Upper lobe of left lung (tissue), 6 donors: ENCODE results near the gene KIF6. TPM values are rescaled to one million over a fixed set of nuclear protein-coding genes. Genes with fewer than 3 reads are reported as not detected.

Experiments used
- ATAC-seq, 2 donors: fragments of 200-7000 bp; cut with Tn5 transposase; one replicate each; pipeline ENCODE4 v1.9.1; 2022; ENCODE audit warnings: mild to moderate bottlenecking in 2 of 2, moderate library complexity in 2 of 2; ENCODE audit not compliant: low FRiP score in 2 of 2
- DNase-seq, 2 donors: peaks; one replicate each; pipeline ENCODE4 v3.0.0-alpha.2; 2019 to 2020
- H3K27ac ChIP-seq, 4 donors: fragments of 200-600 bp; sonication (generic); one replicate each; pipeline ENCODE4 v1.5.1; 2016 to 2019
- H3K27me3 ChIP-seq, 4 donors: fragments of 200-600 bp; sonication (generic); one replicate each; pipeline ENCODE4 v1.5.1; 2017 to 2019
- H3K36me3 ChIP-seq, 4 donors: fragments of 200-600 bp; sonication (generic); one replicate each; pipeline ENCODE4 v1.5.1; 2016 to 2019
- H3K4me1 ChIP-seq, 4 donors: fragments of 200-600 bp; sonication (generic); one replicate each; pipeline ENCODE4 v1.5.1; 2018 to 2019
- H3K4me3 ChIP-seq, 4 donors: fragments of 200-600 bp; sonication (generic); one replicate each; pipeline ENCODE4 v1.5.1; 2017 to 2019; ENCODE audit warnings: mild to moderate bottlenecking in 2 of 4, moderate library complexity in 1 of 4
- H3K9me3 ChIP-seq, 4 donors: fragments of 200-600 bp; sonication (generic); one replicate each; pipeline ENCODE4 v1.5.1; 2018 to 2019
- CTCF ChIP-seq, 6 experiments: fragments of 450-650 bp in 4 of 6; fragments of 200-600 bp in 2 of 6; sonication (generic) in 2 of 6; IDR thresholded peaks; one replicate each; pipeline ENCODE4 v1.5.1; 2016 to 2019; ENCODE audit warnings: antibody characterized with exemption in 6 of 6
- EP300 ChIP-seq, 4 donors: sonication (generic); formaldehyde crosslinking; IDR thresholded peaks; one replicate each; pipeline ENCODE4 v1.5.1; 2017; ENCODE audit warnings: antibody characterized with exemption in 4 of 4, control low read depth in 2 of 4
- POLR2A ChIP-seq, 4 donors: fragments of 450-650 bp; IDR thresholded peaks; one replicate each; pipeline ENCODE4 v1.5.1; 2016 to 2017; ENCODE audit warnings: antibody characterized with exemption in 4 of 4, mild to moderate bottlenecking in 2 of 4
- POLR2AphosphoS5 ChIP-seq, 2 donors: sonication (generic); formaldehyde crosslinking; IDR thresholded peaks; one replicate each; pipeline ENCODE4 v1.5.1; 2017; ENCODE audit warnings: antibody characterized with exemption in 2 of 2
- WGBS, 2 donors: methylation state at CpG; one replicate each; pipeline ENCODE4 v1.1.5; 2017 to 2018; 5-methylcytosine and 5-hydroxymethylcytosine counted together
- total RNA-seq, 6 donors: library from RNA; depleted of rRNA in 4 of 6; stranded (reverse); fragments of >200 nt in 4 of 6; gene quantifications; one replicate each; pipeline versions ENCODE4 v1.1.0 to v1.2.1, GENCODE V29; 2016 to 2021
- donor health status: DM: no; HTN: no; CAD: no; lungs with moderate emphysema.
- donor health status: DM: no; HTN: yes; CAD: no; lungs with severe emphysema.

Gene KIF6
- total RNA-seq, 6 donors from 2014 or later = 0.55 to 7.9 (median 1.5) TPM

- no peak for DNase-seq
- H3K9me3 ChIP-seq = no peaks in the 10 kb centered on the region
- H3K27ac ChIP-seq = no peak overlapping the region
- 77 to 84% methylated on average over 1 of the region's 1 CpG for WGBS, 2 donors
- peaks cover 0 to 5% (median 0%) of the 10 kb centered on the region in 4 donors for H3K4me1 ChIP-seq
- no peaks in the 10 kb centered on the region for H3K36me3 ChIP-seq
- no peaks in the 10 kb centered on the region for H3K27me3 ChIP-seq
- ATAC-seq = no peak
- TF ChIP-seq POLR2A (IDR thresholded peaks at IDR 0.05) = no peak
- TF ChIP-seq POLR2AphosphoS5 (IDR thresholded peaks at IDR 0.05) = no peak
- no peak overlapping the region for H3K4me3 ChIP-seq
Measured at GRCh38 chr6:39698789-39699188, 26.4 kb downstream of the KIF6 start.

GRCh38 chr6:39696986-39697788, 28.0 kb downstream of the KIF6 start:
- H3K9me3 ChIP-seq = no peaks in the 10 kb centered on the region
- no peak for ATAC-seq
- WGBS, 2 donors = 78 to 81% methylated on average over 4 of the region's 4 CpGs

DNA sequence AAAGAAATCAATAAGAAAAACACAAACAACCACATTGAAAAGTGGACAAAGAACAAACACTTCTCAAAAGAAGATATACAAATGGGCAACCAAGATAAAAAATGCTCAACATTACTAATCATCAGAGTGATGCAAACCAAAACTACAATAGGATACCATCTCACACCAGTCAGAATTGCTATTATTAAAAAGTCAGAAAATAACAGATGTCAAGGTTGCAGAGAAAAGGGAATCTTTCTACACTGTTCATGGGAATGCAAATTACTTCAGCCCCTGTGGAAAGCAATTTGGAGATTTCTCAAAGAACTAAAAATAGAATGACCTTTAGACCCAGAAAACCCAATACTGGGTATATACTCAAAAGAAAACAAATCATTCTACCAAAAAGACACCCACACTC, 29.8 kb downstream of the KIF6 start:
- Histone ChIP-seq H3K27me3 (no peaks in the 10 kb centered on the region), H3K4me1 (peaks cover 0 to 5% (median 0%) of the 10 kb centered on the region in 4 donors), H3K27ac (no peak overlapping the region), H3K9me3 (no peaks in the 10 kb centered on the region), H3K4me3 (no peak overlapping the region), H3K36me3 (no peaks in the 10 kb centered on the region)
- ATAC-seq (no peak), DNase-seq (no peak)
- TF ChIP-seq POLR2A (IDR thresholded peaks at IDR 0.05) (no peak), EP300 (IDR thresholded peaks at IDR 0.05) (no peak), CTCF (IDR thresholded peaks at IDR 0.05) (no peak), POLR2AphosphoS5 (IDR thresholded peaks at IDR 0.05) (no peak)

More at GRCh38 chr6:39696986-39697788, 28.0 kb downstream of the KIF6 start:
- no peak overlapping the region for H3K4me3 ChIP-seq
- H3K27ac ChIP-seq = no peak overlapping the region
- no peaks in the 10 kb centered on the region for H3K27me3 ChIP-seq
- peaks cover 0 to 5% (median 0%) of the 10 kb centered on the region in 4 donors for H3K4me1 ChIP-seq
- DNase-seq = no peak
- TF ChIP-seq POLR2AphosphoS5 (IDR thresholded peaks at IDR 0.05) (no peak), CTCF (IDR thresholded peaks at IDR 0.05) (no peak), POLR2A (IDR thresholded peaks at IDR 0.05) (no peak), EP300 (IDR thresholded peaks at IDR 0.05) (no peak)
- H3K36me3 ChIP-seq = no peaks in the 10 kb centered on the region

GRCh38 chr6:39693206-39693605, 32.0 kb downstream of the KIF6 start:
- DNase-seq (no peak), ATAC-seq (no peak)
- Histone ChIP-seq H3K27me3 (no peaks in the 10 kb centered on the region), H3K36me3 (no peaks in the 10 kb centered on the region), H3K27ac (no peak overlapping the region), H3K4me3 (no peak overlapping the region), H3K4me1 (no peaks in the 10 kb centered on the region), H3K9me3 (no peaks in the 10 kb centered on the region)
- TF ChIP-seq CTCF (IDR thresholded peaks at IDR 0.05) = no peak
- no peak for TF ChIP-seq POLR2A (IDR thresholded peaks at IDR 0.05)
- TF ChIP-seq POLR2AphosphoS5 (IDR thresholded peaks at IDR 0.05) = no peak
- TF ChIP-seq EP300 (IDR thresholded peaks at IDR 0.05) = no peak

- no peak overlapping the region for H3K4me3 ChIP-seq
- ATAC-seq = no peak
- H3K36me3 ChIP-seq = no peaks in the 10 kb centered on the region
- TF ChIP-seq POLR2AphosphoS5 (IDR thresholded peaks at IDR 0.05) (no peak), POLR2A (IDR thresholded peaks at IDR 0.05) (no peak), CTCF (IDR thresholded peaks at IDR 0.05) (no peak), EP300 (IDR thresholded peaks at IDR 0.05) (no peak)
- 46 to 49% methylated on average over 2 of the region's 2 CpGs for WGBS, 2 donors
- DNase-seq = no peak
- H3K27me3 ChIP-seq = no peaks in the 10 kb centered on the region
- no peak overlapping the region for H3K27ac ChIP-seq
- H3K9me3 ChIP-seq = no peaks in the 10 kb centered on the region
- H3K4me1 ChIP-seq = no peaks in the 10 kb centered on the region
Measured at GRCh38 chr6:39688494-39688893, 36.7 kb downstream of the KIF6 start.
